ENCODE data around the gene RGS1.

The RGS1 gene

GRCh38 chr1:192581131-192581927 lies 5.8 kb downstream of the RGS1 start:
- no peak for DNase-seq (ENCODE audit: low read depth)

- DNase-seq (ENCODE audit: low read depth), result no peak
Observed at GRCh38 chr1:192584866-192585265, 9.3 kb downstream of the RGS1 start.

GRCh38 chr1:192587386-192588266 lies 12.1 kb downstream of the RGS1 start:
- DNase-seq (ENCODE audit: low read depth), result no peak

GRCh38 chr1:192588546-192588945 lies 13.0 kb downstream of the RGS1 start:
- DNase-seq (ENCODE audit: low read depth), result no peak

GRCh38 chr1:192589813-192590212 lies 14.2 kb downstream of the RGS1 start:
- no peak for DNase-seq (ENCODE audit: low read depth)

GRCh38 chr1:192592517-192592916 lies 16.9 kb downstream of the RGS1 start:
- no peak for DNase-seq (ENCODE audit: low read depth)

GRCh38 chr1:192592981-192593708 lies 17.6 kb downstream of the RGS1 start:
- DNase-seq (ENCODE audit: low read depth), result no peak

- DNase-seq (ENCODE audit: low read depth), result no peak
Observed at GRCh38 chr1:192595299-192595698, 19.7 kb downstream of the RGS1 start.

- no peak for DNase-seq (ENCODE audit: low read depth)
Observed at GRCh38 chr1:192598589-192598988, 23.0 kb downstream of the RGS1 start.

GRCh38 chr1:192600275-192600674 lies 24.7 kb downstream of the RGS1 start:
- no peak for DNase-seq (ENCODE audit: low read depth)

- DNase-seq (ENCODE audit: low read depth), result no peak
Observed at GRCh38 chr1:192601143-192601542, 25.6 kb downstream of the RGS1 start.

GRCh38 chr1:192601567-192601966 lies 26.0 kb downstream of the RGS1 start:
- DNase-seq (ENCODE audit: low read depth), result no peak

- DNase-seq (ENCODE audit: low read depth), result no peak
Observed at GRCh38 chr1:192602757-192603156, 27.2 kb downstream of the RGS1 start.

GRCh38 chr1:192603218-192603787 lies 27.7 kb downstream of the RGS1 start:
- no peak for DNase-seq (ENCODE audit: low read depth)

GRCh38 chr1:192604979-192605620 lies 29.5 kb downstream of the RGS1 start:
- no peak for DNase-seq (ENCODE audit: low read depth)

GRCh38 chr1:192608671-192609070 lies 33.1 kb downstream of the RGS1 start:
- no peak for DNase-seq (ENCODE audit: low read depth)

GRCh38 chr1:192609110-192610079 lies 33.8 kb downstream of the RGS1 start:
- no peak for DNase-seq (ENCODE audit: low read depth)

- DNase-seq (ENCODE audit: low read depth), result no peak
Observed at GRCh38 chr1:192610112-192610889, 34.7 kb downstream of the RGS1 start.

- no peak for DNase-seq (ENCODE audit: low read depth)
Observed at GRCh38 chr1:192615055-192615454, 39.5 kb downstream of the RGS1 start.

Data from HS-27A (cell line).